ENCODE measurements around the gene SPAG4. TPM values are rescaled to one million over a fixed set of nuclear protein-coding genes. Genes with fewer than 3 reads are reported as not detected.

The SPAG4 gene
- polyA plus RNA-seq, 1 donor = 1.5 TPM

- H3K4me3 ChIP-seq (ENCODE audit: low read length) = no peak overlapping the region
- H3K9me3 ChIP-seq (ENCODE audit: control insufficient read depth, low read depth, low read length) = no peaks in the 10 kb centered on the region
- WGBS (ENCODE audit: insufficient coverage, low lambda C conversion rate) = no CpG with 5 or more reads among the region's 2 CpGs
- no peak for DNase-seq
- no peaks in the 10 kb centered on the region for H3K36me3 ChIP-seq (ENCODE audit: control insufficient read depth, insufficient read depth, low read length)
- H3K27ac ChIP-seq (ENCODE audit: low read length) = no peak overlapping the region
- no peaks in the 10 kb centered on the region for H3K27me3 ChIP-seq (ENCODE audit: control insufficient read depth, insufficient read depth, low read length)
- no peaks in the 10 kb centered on the region for H3K4me1 ChIP-seq (ENCODE audit: control insufficient read depth, insufficient read depth, low read length)
Observed at GRCh38 chr20:35638751-35639150, 23.1 kb downstream of the SPAG4 start.

GRCh38 chr20:35640724-35641123 lies 25.1 kb downstream of the SPAG4 start:
- no peaks in the 10 kb centered on the region for H3K4me1 ChIP-seq (ENCODE audit: control insufficient read depth, insufficient read depth, low read length)

GRCh38 chr20:35641743-35642142 lies 26.1 kb downstream of the SPAG4 start:
- Histone ChIP-seq H3K9me3 (ENCODE audit: control insufficient read depth, low read depth, low read length) (no peaks in the 10 kb centered on the region), H3K27me3 (ENCODE audit: control insufficient read depth, insufficient read depth, low read length) (no peaks in the 10 kb centered on the region), H3K4me3 (ENCODE audit: low read length) (no peak overlapping the region), H3K27ac (ENCODE audit: low read length) (no peak overlapping the region), H3K4me1 (ENCODE audit: control insufficient read depth, insufficient read depth, low read length) (no peaks in the 10 kb centered on the region), H3K36me3 (ENCODE audit: control insufficient read depth, insufficient read depth, low read length) (peaks cover 2% of the 10 kb centered on the region)
- WGBS (ENCODE audit: insufficient coverage, low lambda C conversion rate) = no CpG with 5 or more reads among the region's 4 CpGs
- DNase-seq = no peak

More at GRCh38 chr20:35640724-35641123, 25.1 kb downstream of the SPAG4 start:
- Histone ChIP-seq H3K4me3 (ENCODE audit: low read length) (no peak overlapping the region), H3K27ac (ENCODE audit: low read length) (no peak overlapping the region), H3K27me3 (ENCODE audit: control insufficient read depth, insufficient read depth, low read length) (no peaks in the 10 kb centered on the region), H3K36me3 (ENCODE audit: control insufficient read depth, insufficient read depth, low read length) (peaks cover 2% of the 10 kb centered on the region), H3K9me3 (ENCODE audit: control insufficient read depth, low read depth, low read length) (no peaks in the 10 kb centered on the region)
- no CpG with 5 or more reads among the region's 3 CpGs for WGBS (ENCODE audit: insufficient coverage, low lambda C conversion rate)
- DNase-seq = no peak

GRCh38 chr20:35643045-35643444 lies 27.4 kb downstream of the SPAG4 start:
- 100% methylated on average over 1 of the region's 7 CpGs for whole genome bisulfite sequencing (ENCODE audit: insufficient coverage, low lambda C conversion rate)
- H3K4me1 ChIP-seq (ENCODE audit: control insufficient read depth, insufficient read depth, low read length) = no peaks in the 10 kb centered on the region
- no peak overlapping the region for H3K4me3 ChIP-seq (ENCODE audit: low read length)
- no peak overlapping the region for H3K27ac ChIP-seq (ENCODE audit: low read length)
- no peaks in the 10 kb centered on the region for H3K9me3 ChIP-seq (ENCODE audit: control insufficient read depth, low read depth, low read length)
- H3K36me3 ChIP-seq (ENCODE audit: control insufficient read depth, insufficient read depth, low read length) = peaks cover 2% of the 10 kb centered on the region
- no peak for DNase-seq
- no peaks in the 10 kb centered on the region for H3K27me3 ChIP-seq (ENCODE audit: control insufficient read depth, insufficient read depth, low read length)

- WGBS (ENCODE audit: insufficient coverage, low lambda C conversion rate) = no CpG with 5 or more reads among the region's 2 CpGs
- H3K27ac ChIP-seq (ENCODE audit: low read length) = no peak overlapping the region
- no peaks in the 10 kb centered on the region for H3K9me3 ChIP-seq (ENCODE audit: control insufficient read depth, low read depth, low read length)
- peaks cover 2% of the 10 kb centered on the region for H3K36me3 ChIP-seq (ENCODE audit: control insufficient read depth, insufficient read depth, low read length)
- DNase-seq = no peak
- no peak overlapping the region for H3K4me3 ChIP-seq (ENCODE audit: low read length)
- no peaks in the 10 kb centered on the region for H3K4me1 ChIP-seq (ENCODE audit: control insufficient read depth, insufficient read depth, low read length)
- no peaks in the 10 kb centered on the region for H3K27me3 ChIP-seq (ENCODE audit: control insufficient read depth, insufficient read depth, low read length)
Observed at GRCh38 chr20:35644806-35645205, 29.2 kb downstream of the SPAG4 start.

GRCh38 chr20:35648836-35649235 lies 33.2 kb downstream of the SPAG4 start:
- Histone ChIP-seq H3K4me3 (ENCODE audit: low read length) (no peak overlapping the region), H3K9me3 (ENCODE audit: control insufficient read depth, low read depth, low read length) (no peaks in the 10 kb centered on the region), H3K27me3 (ENCODE audit: control insufficient read depth, insufficient read depth, low read length) (no peaks in the 10 kb centered on the region), H3K4me1 (ENCODE audit: control insufficient read depth, insufficient read depth, low read length) (no peaks in the 10 kb centered on the region), H3K36me3 (ENCODE audit: control insufficient read depth, insufficient read depth, low read length) (peaks cover 16% of the 10 kb centered on the region), H3K27ac (ENCODE audit: low read length) (no peak overlapping the region)
- DNase-seq = no peak

- DNase-seq = no peak
- Histone ChIP-seq H3K36me3 (ENCODE audit: control insufficient read depth, insufficient read depth, low read length) (peaks cover 30% of the 10 kb centered on the region), H3K4me1 (ENCODE audit: control insufficient read depth, insufficient read depth, low read length) (no peaks in the 10 kb centered on the region), H3K4me3 (ENCODE audit: low read length) (no peak overlapping the region), H3K9me3 (ENCODE audit: control insufficient read depth, low read depth, low read length) (no peaks in the 10 kb centered on the region), H3K27ac (ENCODE audit: low read length) (no peak overlapping the region), H3K27me3 (ENCODE audit: control insufficient read depth, insufficient read depth, low read length) (no peaks in the 10 kb centered on the region)
- WGBS (ENCODE audit: insufficient coverage, low lambda C conversion rate) = 64% methylated on average over 2 of the region's 3 CpGs
Observed at GRCh38 chr20:35650632-35651031, 35.0 kb downstream of the SPAG4 start.

- H3K27ac ChIP-seq (ENCODE audit: low read length) = no peak overlapping the region
Observed at GRCh38 chr20:35651958-35652357, 36.3 kb downstream of the SPAG4 start.

GRCh38 chr20:35652641-35653429 lies 37.2 kb downstream of the SPAG4 start:
- H3K4me1 ChIP-seq (ENCODE audit: control insufficient read depth, insufficient read depth, low read length) = no peaks in the 10 kb centered on the region
- no CpG with 5 or more reads among the region's 13 CpGs for WGBS (ENCODE audit: insufficient coverage, low lambda C conversion rate)
- no peak for DNase-seq
- no peaks in the 10 kb centered on the region for H3K9me3 ChIP-seq (ENCODE audit: control insufficient read depth, low read depth, low read length)
- H3K36me3 ChIP-seq (ENCODE audit: control insufficient read depth, insufficient read depth, low read length) = peaks cover 29% of the 10 kb centered on the region
- no peak overlapping the region for H3K27ac ChIP-seq (ENCODE audit: low read length)
- H3K4me3 ChIP-seq (ENCODE audit: low read length) = no peak overlapping the region
- no peaks in the 10 kb centered on the region for H3K27me3 ChIP-seq (ENCODE audit: control insufficient read depth, insufficient read depth, low read length)

More at GRCh38 chr20:35651958-35652357, 36.3 kb downstream of the SPAG4 start:
- peaks cover 29% of the 10 kb centered on the region for H3K36me3 ChIP-seq (ENCODE audit: control insufficient read depth, insufficient read depth, low read length)
- no peak for DNase-seq
- H3K27me3 ChIP-seq (ENCODE audit: control insufficient read depth, insufficient read depth, low read length) = no peaks in the 10 kb centered on the region
- H3K9me3 ChIP-seq (ENCODE audit: control insufficient read depth, low read depth, low read length) = no peaks in the 10 kb centered on the region
- H3K4me3 ChIP-seq (ENCODE audit: low read length) = no peak overlapping the region
- no peaks in the 10 kb centered on the region for H3K4me1 ChIP-seq (ENCODE audit: control insufficient read depth, insufficient read depth, low read length)

GRCh38 chr20:35653430-35653734 lies 37.8 kb downstream of the SPAG4 start:
- Histone ChIP-seq H3K36me3 (ENCODE audit: control insufficient read depth, insufficient read depth, low read length) (peaks cover 29% of the 10 kb centered on the region), H3K4me1 (ENCODE audit: control insufficient read depth, insufficient read depth, low read length) (no peaks in the 10 kb centered on the region), H3K9me3 (ENCODE audit: control insufficient read depth, low read depth, low read length) (no peaks in the 10 kb centered on the region), H3K4me3 (ENCODE audit: low read length) (no peak overlapping the region), H3K27me3 (ENCODE audit: control insufficient read depth, insufficient read depth, low read length) (no peaks in the 10 kb centered on the region), H3K27ac (ENCODE audit: low read length) (no peak overlapping the region)
- no peak for DNase-seq
- 100% methylated on average over 3 of the region's 3 CpGs for WGBS (ENCODE audit: insufficient coverage, low lambda C conversion rate)

GRCh38 chr20:35653893-35654292 lies 38.3 kb downstream of the SPAG4 start:
- DNase-seq = no peak
- WGBS (ENCODE audit: insufficient coverage, low lambda C conversion rate) = no CpG with 5 or more reads among the region's 4 CpGs
- Histone ChIP-seq H3K4me1 (ENCODE audit: control insufficient read depth, insufficient read depth, low read length) (no peaks in the 10 kb centered on the region), H3K27me3 (ENCODE audit: control insufficient read depth, insufficient read depth, low read length) (no peaks in the 10 kb centered on the region), H3K9me3 (ENCODE audit: control insufficient read depth, low read depth, low read length) (no peaks in the 10 kb centered on the region), H3K27ac (ENCODE audit: low read length) (no peak overlapping the region), H3K4me3 (ENCODE audit: low read length) (no peak overlapping the region), H3K36me3 (ENCODE audit: control insufficient read depth, insufficient read depth, low read length) (peaks cover 29% of the 10 kb centered on the region)

Data from large intestine (tissue), 3 donors.